Upper lobe of left lung (tissue), 4 donors: ENCODE results near the gene SLC10A1.

Experiments used
- EP300 ChIP-seq, 4 donors: sonication (generic); formaldehyde crosslinking; IDR thresholded peaks; one replicate each; pipeline ENCODE4 v1.5.1; 2017; ENCODE audit warnings: antibody characterized with exemption in 4 of 4, control low read depth in 2 of 4
- POLR2A ChIP-seq, 4 donors: fragments of 450-650 bp; IDR thresholded peaks; one replicate each; pipeline ENCODE4 v1.5.1; 2016 to 2017; ENCODE audit warnings: antibody characterized with exemption in 4 of 4, mild to moderate bottlenecking in 2 of 4
- POLR2AphosphoS5 ChIP-seq, 2 donors: sonication (generic); formaldehyde crosslinking; IDR thresholded peaks; one replicate each; pipeline ENCODE4 v1.5.1; 2017; ENCODE audit warnings: antibody characterized with exemption in 2 of 2
- TF ChIP-seq, protein P1 (sequence below), 6 experiments: fragments of 450-650 bp in 4 of 6; fragments of 200-600 bp in 2 of 6; sonication (generic) in 2 of 6; IDR thresholded peaks; one replicate each; pipeline ENCODE4 v1.5.1; 2016 to 2019; ENCODE audit warnings: antibody characterized with exemption in 6 of 6

DNA sequence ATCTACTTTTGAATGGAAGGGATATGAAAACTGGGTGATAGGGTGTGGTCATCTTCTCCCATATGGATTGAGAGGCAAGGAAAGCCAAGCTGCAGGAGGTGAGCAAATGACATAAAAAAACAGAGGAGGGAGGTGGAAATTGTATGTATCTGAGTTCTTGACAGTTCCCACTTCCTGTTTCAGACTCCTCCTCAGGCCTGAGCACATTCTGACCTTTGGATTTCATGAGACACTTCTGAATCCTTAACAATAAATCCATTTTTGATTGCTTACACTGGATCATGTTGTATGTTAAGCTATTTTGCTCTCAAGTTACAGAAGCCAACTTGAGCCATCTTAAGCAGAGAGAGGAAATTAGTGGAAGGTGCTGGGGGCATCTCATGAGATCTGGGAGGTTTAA, 41.7 kb downstream of the SLC10A1 start:
- TF ChIP-seq, protein P1, sequence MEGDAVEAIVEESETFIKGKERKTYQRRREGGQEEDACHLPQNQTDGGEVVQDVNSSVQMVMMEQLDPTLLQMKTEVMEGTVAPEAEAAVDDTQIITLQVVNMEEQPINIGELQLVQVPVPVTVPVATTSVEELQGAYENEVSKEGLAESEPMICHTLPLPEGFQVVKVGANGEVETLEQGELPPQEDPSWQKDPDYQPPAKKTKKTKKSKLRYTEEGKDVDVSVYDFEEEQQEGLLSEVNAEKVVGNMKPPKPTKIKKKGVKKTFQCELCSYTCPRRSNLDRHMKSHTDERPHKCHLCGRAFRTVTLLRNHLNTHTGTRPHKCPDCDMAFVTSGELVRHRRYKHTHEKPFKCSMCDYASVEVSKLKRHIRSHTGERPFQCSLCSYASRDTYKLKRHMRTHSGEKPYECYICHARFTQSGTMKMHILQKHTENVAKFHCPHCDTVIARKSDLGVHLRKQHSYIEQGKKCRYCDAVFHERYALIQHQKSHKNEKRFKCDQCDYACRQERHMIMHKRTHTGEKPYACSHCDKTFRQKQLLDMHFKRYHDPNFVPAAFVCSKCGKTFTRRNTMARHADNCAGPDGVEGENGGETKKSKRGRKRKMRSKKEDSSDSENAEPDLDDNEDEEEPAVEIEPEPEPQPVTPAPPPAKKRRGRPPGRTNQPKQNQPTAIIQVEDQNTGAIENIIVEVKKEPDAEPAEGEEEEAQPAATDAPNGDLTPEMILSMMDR (IDR thresholded peaks at IDR 0.05), result no peak
- TF ChIP-seq POLR2A (IDR thresholded peaks at IDR 0.05) (no peak), POLR2AphosphoS5 (IDR thresholded peaks at IDR 0.05) (no peak), EP300 (IDR thresholded peaks at IDR 0.05) (no peak)
